AG09309 (cell line): ENCODE measurements around the gene SMIM12.

ENCODE experiments used
- DNase-seq: peaks from one replicate; pipeline ENCODE4 v3.0.0-alpha.2; 2010; ENCODE audit warnings: low read depth
- H3K4me3 ChIP-seq: 2 replicates; pipeline ENCODE4 v1.5.1; 2011; ENCODE audit warnings: mild to moderate bottlenecking, low read depth, low read length, moderate library complexity; ENCODE audit not compliant: control insufficient read depth
- TF ChIP-seq, protein P1 (sequence below): IDR thresholded peaks from 2 replicates; pipeline ENCODE4 v1.5.1; 2011; ENCODE audit warnings: mild to moderate bottlenecking, low read depth, low read length, inconsistent platforms; ENCODE audit not compliant: insufficient read depth, control insufficient read depth; ENCODE audit errors: missing control alignments

The SMIM12 gene

DNA sequence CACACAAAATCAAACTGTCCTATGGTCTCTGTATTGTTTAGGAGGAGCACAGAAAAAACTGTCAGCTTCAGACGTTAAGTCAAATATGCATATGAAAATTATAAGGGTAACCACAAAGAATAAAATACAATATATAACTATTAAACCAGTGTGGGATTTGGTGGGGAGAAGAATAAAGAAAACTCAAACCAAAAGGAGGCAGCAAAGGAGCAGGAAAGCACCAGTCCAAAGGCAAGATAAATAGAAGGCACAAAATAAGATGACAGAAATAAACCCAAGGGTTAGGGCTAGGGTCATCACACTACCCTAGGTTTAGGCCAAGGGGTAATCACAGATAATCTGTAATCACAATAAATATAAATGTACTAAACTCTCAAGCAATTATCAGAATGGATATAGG is 37.1 kb upstream of the SMIM12 start:
- no peak overlapping the region for H3K4me3 ChIP-seq

DNA sequence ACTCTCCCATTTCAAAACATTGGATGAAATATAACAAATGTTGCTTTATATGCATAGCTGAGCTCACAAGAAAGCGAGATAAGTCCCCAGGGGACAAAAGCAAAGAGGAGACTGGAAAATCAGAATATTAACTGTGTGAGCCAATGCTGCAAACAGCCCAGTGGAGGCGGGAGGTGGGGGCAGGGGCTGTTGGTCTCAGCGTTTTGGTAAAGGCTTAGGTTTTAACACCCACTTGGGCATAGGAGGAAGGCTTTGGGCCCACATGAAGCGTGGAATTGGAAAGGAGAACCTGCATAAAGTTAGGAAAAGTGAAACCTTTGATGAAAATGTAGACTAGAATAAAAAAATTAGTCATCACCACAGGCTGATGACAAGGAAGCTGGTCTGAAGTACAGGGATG is 30.2 kb upstream of the SMIM12 start:
- no peak overlapping the region for H3K4me3 ChIP-seq
- DNase-seq, result no peak
- TF ChIP-seq, protein P1, sequence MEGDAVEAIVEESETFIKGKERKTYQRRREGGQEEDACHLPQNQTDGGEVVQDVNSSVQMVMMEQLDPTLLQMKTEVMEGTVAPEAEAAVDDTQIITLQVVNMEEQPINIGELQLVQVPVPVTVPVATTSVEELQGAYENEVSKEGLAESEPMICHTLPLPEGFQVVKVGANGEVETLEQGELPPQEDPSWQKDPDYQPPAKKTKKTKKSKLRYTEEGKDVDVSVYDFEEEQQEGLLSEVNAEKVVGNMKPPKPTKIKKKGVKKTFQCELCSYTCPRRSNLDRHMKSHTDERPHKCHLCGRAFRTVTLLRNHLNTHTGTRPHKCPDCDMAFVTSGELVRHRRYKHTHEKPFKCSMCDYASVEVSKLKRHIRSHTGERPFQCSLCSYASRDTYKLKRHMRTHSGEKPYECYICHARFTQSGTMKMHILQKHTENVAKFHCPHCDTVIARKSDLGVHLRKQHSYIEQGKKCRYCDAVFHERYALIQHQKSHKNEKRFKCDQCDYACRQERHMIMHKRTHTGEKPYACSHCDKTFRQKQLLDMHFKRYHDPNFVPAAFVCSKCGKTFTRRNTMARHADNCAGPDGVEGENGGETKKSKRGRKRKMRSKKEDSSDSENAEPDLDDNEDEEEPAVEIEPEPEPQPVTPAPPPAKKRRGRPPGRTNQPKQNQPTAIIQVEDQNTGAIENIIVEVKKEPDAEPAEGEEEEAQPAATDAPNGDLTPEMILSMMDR, result no peak

More for the DNA sequence above, 37.1 kb upstream of the SMIM12 start:
- TF ChIP-seq, protein P1, result peak; percentile 31
- no peak for DNase-seq

DNA sequence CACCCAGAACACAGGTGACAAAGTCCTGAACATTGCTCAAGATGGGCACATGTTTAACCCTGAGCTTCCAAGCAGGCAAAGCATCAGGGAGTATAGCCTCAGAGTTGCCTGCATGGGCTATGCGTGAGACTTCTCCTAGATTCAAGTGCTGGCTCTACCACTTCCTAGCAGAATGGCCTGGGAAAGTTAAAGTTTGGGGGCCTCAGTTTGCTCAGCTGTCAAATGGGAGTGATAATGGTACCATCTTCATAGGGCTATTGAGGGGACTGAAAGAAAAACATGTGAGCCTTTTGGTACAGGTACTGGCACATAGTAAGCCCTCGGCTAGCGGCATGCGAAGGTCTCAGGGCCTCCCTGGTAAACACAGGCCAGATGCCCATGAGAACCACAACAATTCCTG is 28.0 kb upstream of the SMIM12 start:
- H3K4me3 ChIP-seq, result no peak overlapping the region
- TF ChIP-seq, protein P1, result no peak
- no peak for DNase-seq

DNA sequence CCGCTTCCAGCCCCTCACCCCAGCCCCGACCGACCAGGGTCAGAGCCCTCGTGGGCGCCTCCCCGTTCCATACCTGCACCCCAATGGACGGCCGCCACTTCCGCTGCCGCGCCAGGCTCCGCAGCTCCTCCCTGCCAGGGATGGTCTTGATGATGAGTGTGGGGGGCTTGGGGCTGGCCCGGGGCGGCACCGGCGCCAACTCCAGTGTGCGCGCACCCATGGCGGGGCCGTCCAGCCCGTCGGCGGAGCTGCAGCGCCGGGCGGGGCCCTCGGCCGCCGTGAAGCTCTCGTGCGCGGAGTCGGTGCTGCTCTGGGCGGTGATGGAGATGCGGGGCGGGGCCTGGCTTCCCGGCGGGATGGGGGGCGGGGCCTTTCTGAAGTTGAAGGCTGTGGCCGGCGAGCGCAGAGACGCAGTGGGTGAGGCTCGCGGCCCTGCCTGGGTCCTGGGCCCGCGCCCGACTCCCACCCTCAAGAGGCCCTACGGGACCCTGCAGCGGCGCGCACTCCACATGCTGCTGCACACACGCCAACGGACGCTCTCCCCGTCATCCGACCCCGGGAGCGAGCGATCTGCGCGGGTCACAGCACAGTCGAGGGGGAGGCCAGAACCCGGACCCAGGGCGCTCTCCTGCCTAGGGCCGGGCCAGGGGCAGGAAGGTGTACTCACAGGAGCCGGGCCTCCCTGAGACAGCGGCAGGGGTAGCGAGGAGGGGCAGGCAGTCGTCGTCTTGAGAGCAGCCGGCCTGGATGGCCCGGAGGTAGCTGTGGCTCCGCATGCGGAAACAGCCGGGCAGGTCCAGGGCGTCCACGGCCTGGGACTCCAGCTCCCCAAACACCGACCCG is 26.1 kb upstream of the SMIM12 start:
- H3K4me3 ChIP-seq, result peak overlapping the region; percentile 37
- TF ChIP-seq, protein P1, result no peak
- no peak for DNase-seq

DNA sequence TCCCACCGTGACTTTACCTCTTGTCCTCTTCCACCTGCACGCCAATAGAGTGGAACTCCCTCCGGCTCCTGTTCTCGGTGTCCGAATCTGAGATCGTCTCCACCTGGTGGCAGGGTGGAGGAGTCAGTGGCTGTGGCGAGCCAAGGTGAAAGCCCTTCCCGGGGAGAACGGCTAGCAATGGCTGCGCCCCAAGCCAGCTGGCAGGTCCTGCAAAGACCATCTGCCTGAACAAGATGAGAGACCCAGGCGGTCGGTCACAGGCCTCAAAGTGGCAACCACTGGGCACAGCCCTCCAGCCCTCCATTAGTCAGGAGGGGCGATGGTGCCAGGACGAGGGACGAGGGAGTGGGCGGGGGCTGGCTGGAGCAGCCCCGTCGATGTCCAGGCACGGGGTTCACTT is 25.4 kb upstream of the SMIM12 start:
- no peak for DNase-seq
- no peak overlapping the region for H3K4me3 ChIP-seq
- TF ChIP-seq, protein P1, result no peak

DNA sequence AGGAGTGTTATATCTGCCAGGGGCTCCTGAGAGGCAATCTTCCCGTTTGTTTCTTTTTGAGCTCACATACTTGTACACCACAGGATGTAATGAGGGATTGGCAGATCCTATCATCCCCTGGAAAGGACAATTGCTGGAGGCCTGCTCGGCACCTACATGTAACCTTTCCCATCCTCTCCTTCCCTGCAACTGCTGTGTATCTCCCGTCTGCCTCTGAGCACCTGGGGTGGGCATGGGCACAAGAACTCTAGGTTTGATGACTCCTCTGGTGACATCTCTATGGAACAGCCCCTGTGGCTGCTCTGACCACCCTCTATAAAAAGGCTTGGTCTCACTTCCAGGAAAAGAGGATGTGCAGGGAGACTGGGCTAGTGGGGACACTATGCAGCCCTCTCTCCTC is 25.0 kb upstream of the SMIM12 start:
- TF ChIP-seq, protein P1, result no peak
- H3K4me3 ChIP-seq, result no peak overlapping the region
- DNase-seq, result no peak
